Activated T-cell treated with anti-CD3 and anti-CD28 coated beads for 48 hours (primary cell): ENCODE data around the gene TCAF1.
"Not testable (repeated sequence)": the region's sequence is repeated elsewhere in the genome, so short reads cannot be mapped to it uniquely, and the experiment has no call there.

Experiments
- DNase-seq: peaks from one replicate; pipeline ENCODE4 v3.0.0-alpha.2; 2020; ENCODE audit warnings: low read depth

TCAF1 gene

GRCh38 chr7:143855443-143855842 lies 46.5 kb downstream of the TCAF1 start:
- DNase-seq: not testable (repeated sequence)

DNA sequence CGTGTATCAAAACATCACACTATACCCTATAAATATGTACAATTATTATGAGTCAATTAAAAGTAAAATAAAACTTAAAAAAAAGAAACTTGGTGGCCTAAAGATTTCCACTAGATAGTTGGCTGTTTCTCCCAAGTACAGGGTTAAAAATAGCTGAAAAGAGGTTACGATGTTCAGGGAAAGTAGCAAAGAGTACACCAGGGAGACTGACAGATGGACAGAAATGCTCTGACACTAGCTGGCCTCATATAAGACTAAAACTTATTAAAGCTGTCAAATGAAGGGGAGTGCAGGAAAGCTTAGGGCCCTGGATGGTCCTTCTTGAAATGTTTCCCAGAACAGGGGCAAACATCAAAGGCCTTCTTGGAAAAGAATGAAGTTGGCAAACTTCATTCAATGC lies 51.3 kb downstream of the TCAF1 start:
- DNase-seq: no peak

DNA sequence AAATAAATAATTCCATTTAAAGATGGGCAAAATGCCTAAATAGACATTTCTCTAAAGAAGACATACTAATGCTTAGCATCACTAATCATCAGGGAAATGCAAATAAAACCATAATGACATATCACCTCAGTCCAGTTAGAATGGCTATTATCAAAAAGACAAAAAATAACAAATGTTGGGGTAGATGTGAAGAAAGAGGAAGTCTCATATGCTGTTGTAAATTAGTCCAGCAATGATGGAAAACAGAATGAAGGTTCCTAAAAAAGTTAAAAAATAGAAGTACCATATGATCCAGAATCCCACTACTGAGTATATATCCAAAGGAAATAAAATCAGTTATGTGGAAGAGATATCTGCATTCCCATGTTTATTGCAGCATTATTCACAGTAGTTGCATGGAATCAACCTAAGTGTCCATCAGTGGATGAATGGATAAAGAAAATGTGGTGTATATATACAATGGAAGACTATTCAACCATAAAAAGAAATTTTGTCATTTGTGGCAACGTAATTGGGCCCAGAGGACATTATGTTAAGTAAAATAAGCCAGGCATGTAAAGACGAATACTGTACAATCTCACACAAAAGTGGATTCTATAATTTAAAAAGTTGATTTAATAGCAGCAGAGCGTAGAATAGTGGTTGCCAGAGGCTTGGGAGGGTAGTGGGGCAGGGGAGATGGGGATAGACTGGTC lies 52.0 kb downstream of the TCAF1 start:
- DNase-seq: no peak

- no peak for DNase-seq
These were observed 53.8 kb downstream of the TCAF1 start for GRCh38 chr7:143848192-143848591.

- DNase-seq: no peak
These were observed 55.3 kb downstream of the TCAF1 start for GRCh38 chr7:143846692-143847091.

DNA sequence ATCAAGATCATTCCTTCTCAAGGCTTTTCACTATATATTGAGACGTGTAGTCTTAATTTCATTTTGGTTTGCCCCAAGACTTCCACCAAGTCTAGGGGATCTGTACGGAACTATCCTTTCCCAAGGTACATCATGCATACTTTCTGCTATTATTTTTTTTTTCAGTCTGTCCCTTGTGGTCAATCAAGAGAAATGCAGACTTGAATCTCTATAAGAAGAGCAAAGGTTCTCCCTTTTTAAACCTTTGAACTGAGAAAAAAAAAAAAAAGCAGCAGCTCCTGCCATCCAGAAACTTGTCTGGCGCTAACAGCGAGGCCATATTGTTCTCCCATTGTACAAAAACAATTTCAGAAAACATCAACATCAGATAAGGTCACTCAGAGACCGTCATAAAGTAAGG lies 60.3 kb downstream of the TCAF1 start:
- not testable (repeated sequence) for DNase-seq

DNA sequence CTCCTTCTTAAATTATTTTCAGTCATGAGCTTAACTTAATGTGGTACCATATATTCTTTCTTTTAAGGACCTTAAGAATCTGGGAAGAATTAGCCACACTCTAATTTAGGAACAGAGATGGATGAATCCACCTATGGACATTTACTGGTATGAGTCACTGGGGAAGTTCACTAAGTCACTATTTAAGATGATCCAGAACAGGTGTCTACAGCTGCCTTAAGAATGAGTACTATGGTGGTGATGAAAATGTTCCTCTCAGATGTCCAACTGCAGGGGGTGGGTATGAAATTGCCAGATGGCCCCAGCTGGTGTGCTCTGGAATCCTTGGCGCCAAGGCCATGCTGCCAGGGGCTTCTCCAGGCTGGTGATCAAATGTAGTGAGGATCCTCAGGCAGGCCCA lies 61.9 kb downstream of the TCAF1 start:
- DNase-seq: not testable (repeated sequence)

GRCh38 chr7:143837223-143837622 lies 64.8 kb downstream of the TCAF1 start:
- peak; percentile 94 for DNase-seq

DNA sequence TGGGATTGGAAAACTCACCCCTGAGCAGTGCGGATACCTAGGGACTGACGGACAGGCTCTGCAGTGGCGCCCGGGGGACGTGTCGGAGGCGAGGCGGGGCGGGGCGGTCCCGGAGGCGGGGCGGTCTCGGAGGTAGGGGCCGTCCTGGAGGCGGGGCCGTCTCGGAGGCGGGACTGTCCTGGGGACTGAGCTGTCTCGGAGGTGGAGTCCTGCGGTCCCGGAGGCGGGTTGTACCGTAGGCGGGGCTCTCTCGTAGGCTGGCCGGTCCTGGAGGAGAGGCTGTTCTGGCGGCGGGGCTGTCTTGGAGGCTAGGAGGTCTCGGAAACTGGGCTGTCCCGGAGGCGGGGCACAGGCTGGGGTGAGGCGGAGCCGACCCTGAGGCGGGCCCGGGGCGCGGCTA lies 65.4 kb downstream of the TCAF1 start:
- DNase-seq: peak; percentile 86

DNA sequence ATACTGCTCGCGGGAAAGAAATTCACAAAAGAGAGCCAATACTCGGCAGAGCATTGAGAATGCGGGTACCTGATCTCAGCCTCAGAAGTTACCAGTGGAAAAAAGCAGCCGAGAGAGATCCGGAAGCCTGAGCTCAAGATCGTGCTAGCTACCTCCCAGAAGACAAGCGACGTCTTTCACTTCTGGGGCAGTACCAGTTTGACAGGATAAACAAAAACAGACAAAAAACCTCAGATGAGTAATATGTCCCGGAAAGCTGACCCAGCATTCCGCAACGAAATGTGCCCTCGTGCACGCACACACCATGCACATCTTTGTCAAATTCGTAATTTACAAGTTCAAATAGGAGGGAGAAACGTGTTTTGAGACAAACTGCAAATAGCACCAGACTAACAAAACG lies 65.9 kb downstream of the TCAF1 start:
- DNase-seq: not testable (repeated sequence)

GRCh38 chr7:143826578-143826977 lies 75.4 kb downstream of the TCAF1 start:
- DNase-seq: not testable (repeated sequence)

DNA sequence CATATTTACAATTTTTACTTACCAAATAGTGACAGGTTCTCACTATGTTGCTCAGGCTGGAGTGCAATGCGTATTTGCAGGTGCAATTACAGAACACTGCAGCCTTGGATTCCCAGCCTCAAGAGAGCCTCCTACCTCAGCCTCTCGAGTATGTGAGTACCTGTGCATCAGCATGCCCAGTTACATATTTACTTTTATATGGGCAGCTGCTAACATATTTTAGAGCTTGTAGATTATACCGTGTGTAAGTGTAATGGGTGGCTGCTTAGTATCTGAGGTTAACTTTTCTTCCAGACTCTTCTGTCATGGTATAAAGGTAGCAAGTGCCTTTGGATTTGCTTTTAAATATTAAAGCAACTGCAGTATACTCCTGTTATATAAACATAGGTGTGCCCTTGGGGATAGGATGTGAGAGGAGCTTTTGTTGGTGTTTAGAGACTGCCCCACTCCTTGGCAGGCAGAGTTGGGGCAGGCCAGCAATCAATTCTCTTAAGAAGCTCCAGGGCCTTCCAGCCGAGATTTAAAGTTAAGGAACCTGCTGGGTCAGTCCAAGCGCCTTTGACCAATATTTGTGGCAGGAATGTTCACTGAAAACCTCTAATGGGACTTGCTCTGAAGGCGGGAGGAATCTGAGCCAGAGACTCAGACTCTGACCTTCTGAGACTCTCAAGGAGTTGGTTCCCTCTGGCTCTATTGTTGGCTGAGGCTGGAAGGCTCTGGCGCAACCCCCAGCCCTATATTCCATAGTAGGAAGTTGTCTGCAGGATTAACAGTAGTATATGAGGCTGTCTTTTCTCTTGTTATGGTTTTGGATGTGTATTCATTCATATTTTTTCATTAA lies 77.5 kb downstream of the TCAF1 start:
- DNase-seq: not testable (repeated sequence)

DNA sequence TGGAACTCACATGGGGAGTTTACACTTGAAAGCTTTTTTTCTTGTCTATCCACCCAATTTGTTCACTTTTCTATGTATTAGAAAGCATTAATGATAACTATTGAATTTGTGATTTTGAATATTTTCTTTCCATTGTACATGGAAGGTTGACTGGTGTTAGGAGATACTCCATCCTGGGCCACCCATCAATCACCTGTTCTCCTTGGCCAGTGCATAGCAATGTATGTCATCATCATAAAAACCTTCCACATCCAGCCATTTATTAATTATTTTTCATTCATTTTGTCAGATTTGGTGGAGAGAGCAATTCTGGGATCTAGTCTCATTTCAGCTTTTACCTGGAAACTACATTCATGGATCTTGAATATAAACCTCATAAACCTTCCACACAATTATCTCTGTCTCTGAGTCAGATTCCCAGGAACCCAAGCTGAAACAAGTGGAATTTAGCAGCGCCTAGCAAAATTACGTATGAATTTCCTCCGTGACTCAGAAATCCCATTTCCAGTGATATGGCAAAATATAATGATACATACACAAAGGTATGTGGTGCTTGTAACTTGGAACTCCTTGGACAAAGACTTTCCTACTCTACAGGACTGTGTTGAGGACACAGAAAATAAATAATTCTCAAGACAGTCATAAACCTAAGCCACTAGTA lies 78.2 kb downstream of the TCAF1 start:
- DNase-seq: not testable (repeated sequence)

- DNase-seq: not testable (repeated sequence)
These were observed 80.3 kb downstream of the TCAF1 start for GRCh38 chr7:143821392-143822277.

GRCh38 chr7:143817873-143818272 lies 84.1 kb downstream of the TCAF1 start:
- DNase-seq: not testable (repeated sequence)

DNA sequence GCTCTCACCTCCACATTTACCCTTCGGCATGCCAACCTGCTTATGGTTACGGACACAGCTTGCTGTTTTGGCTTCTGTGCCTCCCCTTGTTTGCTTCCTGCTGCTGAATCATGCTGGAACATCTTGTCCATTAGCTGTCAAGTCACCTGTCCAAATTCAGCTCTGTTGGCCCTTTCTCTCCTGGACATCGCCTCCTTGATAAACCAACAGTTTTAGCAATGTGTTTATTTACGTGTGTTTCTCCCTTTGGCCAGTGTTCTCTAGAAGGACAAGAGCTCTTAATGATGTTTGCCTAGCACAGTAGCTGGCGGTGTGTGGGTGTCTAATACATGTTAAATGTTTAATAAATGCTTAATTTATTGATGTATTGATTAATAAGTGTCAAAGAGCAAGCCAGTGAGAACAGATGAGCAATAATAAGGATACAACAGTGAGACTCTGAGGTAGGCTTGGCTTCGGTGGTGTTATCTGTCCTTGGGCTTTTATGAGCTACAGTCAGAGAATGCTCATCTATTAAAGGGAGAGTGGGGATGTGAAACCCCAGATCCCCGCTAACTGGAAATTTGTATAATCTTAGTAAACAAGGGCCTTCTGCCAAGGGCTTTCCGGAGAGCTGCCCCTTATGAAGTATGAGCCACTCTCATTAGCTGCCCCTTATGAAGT lies 85.4 kb downstream of the TCAF1 start:
- not testable (repeated sequence) for DNase-seq

- not testable (repeated sequence) for DNase-seq
These were observed 91.3 kb downstream of the TCAF1 start for GRCh38 chr7:143810639-143811038.

- DNase-seq: not testable (repeated sequence)
These were observed 95.3 kb downstream of the TCAF1 start for GRCh38 chr7:143806664-143807071.
